ENCODE data around the gene ESRRA. TPM values are rescaled to one million over a fixed set of nuclear protein-coding genes. Genes with fewer than 3 reads are reported as not detected.

ESRRA gene
- 35.7 to 60.9 TPM (median 58.2 TPM) in 5 replicates for total RNA-seq (2022; extraction: Qiagen RNA extraction)

GRCh38 chr11:64305075-64305690 is at the start of gene ESRRA:
TSS of gene ESRRA (plus strand) at chr11:64305524. CDS start at chr11:64307180, 1,656 bp downstream.

GRCh38 chr11:64284048-64284961 is 21.0 kb upstream of the ESRRA start, which contains the start of gene BAD:
TSS of gene BAD (minus strand) at chr11:64284665. CDS start at chr11:64284368, 297 bp downstream.

GRCh38 chr11:64284962-64285884 is 20.1 kb upstream of the ESRRA start, which contains the start of gene GPR137:
TSS of gene GPR137 (plus strand) at chr11:64285848. CDS start at chr11:64286525, 677 bp downstream.

GRCh38 chr11:64291262-64291751 is 14.0 kb upstream of the ESRRA start, which contains the start of gene KCNK4:
TSS of gene KCNK4 (plus strand) at chr11:64291302. CDS start at chr11:64293019, 1,717 bp downstream.

GRCh38 chr11:64299847-64300648 is 5.3 kb upstream of the ESRRA start, which contains the start of gene CATSPERZ:
TSS of gene CATSPERZ (plus strand) at chr11:64300358. CDS start at chr11:64300411, 53 bp downstream.

GRCh38 chr11:64317325-64317960 is 12.1 kb downstream of the ESRRA start, which contains the start of gene TRMT112:
TSS of gene TRMT112 (minus strand) at chr11:64317559. CDS start at chr11:64317526, 33 bp downstream.

GRCh38 chr11:64317961-64318765 is 12.8 kb downstream of the ESRRA start, which contains the start of gene PRDX5:
TSS of gene PRDX5 (plus strand) at chr11:64318121. CDS start at chr11:64318216, 95 bp downstream.

GRCh38 chr11:64339754-64340408 is 34.6 kb downstream of the ESRRA start, which contains the start of gene CCDC88B:
TSS of gene CCDC88B (plus strand) at chr11:64340204. CDS start at chr11:64340267, 63 bp downstream.

GRCh38 chr11:64358907-64359711 is 53.8 kb downstream of the ESRRA start, which contains the start of gene RPS6KA4:
TSS of gene RPS6KA4 (plus strand) at chr11:64359162. CDS start at chr11:64359236, 74 bp downstream.

Other genes starting within 250 kb of the ESRRA start
- gene MACROD1, start 139.4 kb upstream of the ESRRA start, total RNA-seq (2022; extraction: Qiagen RNA extraction), result 11.4 to 17.0 TPM (median 13.6 TPM) in 5 replicates
- gene STIP1, start 119.4 kb upstream of the ESRRA start, total RNA-seq (2022; extraction: Qiagen RNA extraction), result 221 to 250 TPM (median 241 TPM) in 5 replicates
- gene FERMT3, start 98.8 kb upstream of the ESRRA start, total RNA-seq (2022; extraction: Qiagen RNA extraction), result 0.52 to 2.3 TPM (median 1.5 TPM) in 5 replicates
- 19.7 to 25.1 TPM (median 23.2 TPM) in 5 replicates for gene TRPT1, start 79.3 kb upstream of the ESRRA start, total RNA-seq (2022; extraction: Qiagen RNA extraction)
- 30.1 to 40.4 TPM (median 39.0 TPM) in 5 replicates for gene NUDT22, start 79.2 kb upstream of the ESRRA start, total RNA-seq (2022; extraction: Qiagen RNA extraction)
- 17.3 to 22.9 TPM (median 19.6 TPM) in 5 replicates for gene DNAJC4, start 75.0 kb upstream of the ESRRA start, total RNA-seq (2022; extraction: Qiagen RNA extraction)
- gene VEGFB, start 70.9 kb upstream of the ESRRA start, total RNA-seq (2022; extraction: Qiagen RNA extraction), result 34.1 to 50.0 TPM (median 49.1 TPM) in 5 replicates
- gene FKBP2, start 64.4 kb upstream of the ESRRA start, total RNA-seq (2022; extraction: Qiagen RNA extraction), result 124 to 151 TPM (median 130 TPM) in 5 replicates
- gene PPP1R14B, start 58.6 kb upstream of the ESRRA start, total RNA-seq (2022; extraction: Qiagen RNA extraction), result 240 to 390 TPM (median 370 TPM) in 5 replicates
- 16.0 to 22.8 TPM (median 20.0 TPM) in 5 replicates for gene PLCB3, start 54.0 kb upstream of the ESRRA start, total RNA-seq (2022; extraction: Qiagen RNA extraction)
- gene BAD, start 20.9 kb upstream of the ESRRA start, total RNA-seq (2022; extraction: Qiagen RNA extraction), result 72.9 to 96.6 TPM (median 94.9 TPM) in 5 replicates
- gene GPR137, start 19.7 kb upstream of the ESRRA start, total RNA-seq (2022; extraction: Qiagen RNA extraction), result 31.9 to 53.0 TPM (median 47.6 TPM) in 5 replicates
- gene KCNK4, start 14.2 kb upstream of the ESRRA start, total RNA-seq (2022; extraction: Qiagen RNA extraction), result not detected in 5 replicates
- 1.7 to 2.7 TPM (median 2.4 TPM) in 5 replicates for gene CATSPERZ, start 5.2 kb upstream of the ESRRA start, total RNA-seq (2022; extraction: Qiagen RNA extraction)
- 391 to 479 TPM (median 434 TPM) in 5 replicates for gene TRMT112, start 12.0 kb downstream of the ESRRA start, total RNA-seq (2022; extraction: Qiagen RNA extraction)
- gene PRDX5, start 12.6 kb downstream of the ESRRA start, total RNA-seq (2022; extraction: Qiagen RNA extraction), result 399 to 495 TPM (median 464 TPM) in 5 replicates
- 8.6 to 11.4 TPM (median 10.3 TPM) in 5 replicates for gene CCDC88B, start 34.7 kb downstream of the ESRRA start, total RNA-seq (2022; extraction: Qiagen RNA extraction)
- 46.3 to 68.4 TPM (median 63.4 TPM) in 5 replicates for gene RPS6KA4, start 53.6 kb downstream of the ESRRA start, total RNA-seq (2022; extraction: Qiagen RNA extraction)